ENCODE data around the gene CYLC2. TPM values are rescaled to one million over a fixed set of nuclear protein-coding genes. Genes with fewer than 3 reads are reported as not detected.

Gene CYLC2
- total RNA-seq, 1 donor from 2014 or later = not detected

DNA sequence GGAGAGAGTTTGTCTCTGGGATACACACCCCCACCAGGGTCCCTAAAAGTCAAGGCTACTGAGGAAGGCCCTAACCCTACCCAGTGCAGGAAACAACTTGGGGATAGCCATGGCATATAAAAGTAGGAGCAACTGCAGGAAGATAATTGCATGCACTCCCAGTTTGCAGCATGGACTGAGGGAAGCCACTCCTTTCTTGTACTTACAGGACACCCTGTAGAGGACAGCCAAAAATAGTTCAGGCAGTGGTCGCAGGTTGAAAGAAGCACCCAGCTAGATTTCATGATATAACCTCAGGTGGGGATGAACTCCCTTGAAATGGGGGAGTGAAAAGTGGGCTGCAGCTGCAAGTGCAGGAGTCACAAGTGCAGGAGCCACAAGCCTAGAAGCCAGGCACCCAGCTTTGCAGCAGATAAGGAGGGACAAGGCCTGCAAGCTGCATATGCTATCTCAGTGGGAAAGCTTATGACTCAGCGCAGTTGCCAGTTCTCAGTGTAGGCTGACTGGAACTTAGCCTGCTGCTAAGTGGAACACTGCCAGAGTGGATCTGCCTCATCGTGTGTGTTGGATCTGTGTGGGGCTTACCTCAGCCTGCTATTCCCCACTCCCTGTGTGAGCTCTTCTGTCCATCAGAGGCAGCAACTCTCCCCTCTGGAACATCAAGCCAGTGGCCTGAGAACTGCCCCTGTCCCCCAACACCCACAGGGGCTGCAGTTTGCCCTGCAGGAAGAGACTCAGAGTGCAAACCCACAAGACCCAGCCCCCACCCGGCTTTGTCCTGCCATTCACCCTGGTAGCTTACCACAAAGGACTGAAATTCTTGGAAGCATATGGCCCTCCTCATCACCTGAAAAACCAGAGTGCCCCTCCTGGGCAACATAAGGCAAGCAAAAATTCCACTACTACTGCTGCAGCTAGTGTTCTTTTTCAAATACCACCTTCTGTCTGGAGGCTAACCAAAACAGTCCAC is 42.7 kb downstream of the CYLC2 start:
- no peak overlapping the region for H3K4me2 ChIP-seq
- H3K4me1 ChIP-seq = no peaks in the 10 kb centered on the region
- H3K9me3 Mint-ChIP-seq = no peaks in the 10 kb centered on the region
- no peak overlapping the region for H3K27ac Mint-ChIP-seq
- no peak overlapping the region for H3K9ac ChIP-seq
- no peaks in the 10 kb centered on the region for H3K27me3 ChIP-seq
- H3K27ac ChIP-seq = no peak overlapping the region
- H3K4me3 Mint-ChIP-seq = no peak overlapping the region
- H3K4me3 ChIP-seq = no peak overlapping the region
- no peaks in the 10 kb centered on the region for H3K4me1 Mint-ChIP-seq
- no peak for TF ChIP-seq EZH2phosphoT487 (IDR thresholded peaks at IDR 0.05)
- no peak for TF ChIP-seq CTCF (IDR thresholded peaks at IDR 0.05)
- no peak for TF ChIP-seq EZH2 (IDR thresholded peaks at IDR 0.05)
- no peaks in the 10 kb centered on the region for H3K9me3 ChIP-seq (ENCODE audit: low read depth)
- peaks cover 5% of the 10 kb centered on the region for H3K27me3 Mint-ChIP-seq (ENCODE audit: insufficient read depth, low read depth)
- no peak for DNase-seq (ENCODE audit: low spot score)
- H3K36me3 ChIP-seq = no peaks in the 10 kb centered on the region
- no peaks in the 10 kb centered on the region for H3K79me2 ChIP-seq (ENCODE audit: low read depth)
- no peaks in the 10 kb centered on the region for H4K20me1 ChIP-seq (ENCODE audit: low read depth)
- no peak overlapping the region for H2AFZ ChIP-seq (replicated peaks)
- no peaks in the 10 kb centered on the region for H3F3A ChIP-seq (ENCODE audit: low read depth)
- H3K36me3 Mint-ChIP-seq = no peaks in the 10 kb centered on the region

DNA sequence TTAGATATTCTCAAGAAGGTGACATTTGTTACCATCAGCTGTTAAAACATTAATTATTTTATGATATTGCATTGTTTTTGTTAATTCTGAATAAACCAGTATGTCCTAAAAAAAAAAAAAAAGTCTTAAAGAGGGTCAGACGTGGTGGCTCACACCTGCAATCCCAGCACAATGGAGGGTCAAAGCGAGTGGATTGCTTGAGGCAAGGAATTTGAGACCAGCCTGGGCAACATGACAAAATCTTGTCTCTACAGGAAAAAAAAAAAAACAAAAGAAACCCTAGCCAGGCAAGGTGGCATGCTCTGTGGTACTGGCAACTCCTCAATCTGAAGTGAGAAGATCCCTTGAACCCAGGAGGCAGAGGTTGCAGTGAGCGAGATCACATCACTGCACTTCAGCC is 46.8 kb downstream of the CYLC2 start:
- Histone ChIP-seq H2AFZ (replicated peaks) (no peak overlapping the region), H3K4me2 (no peak overlapping the region), H3K27me3 (no peaks in the 10 kb centered on the region), H3K4me1 (no peaks in the 10 kb centered on the region), H3K9me3 (ENCODE audit: low read depth) (peaks cover 7% of the 10 kb centered on the region), H3K79me2 (ENCODE audit: low read depth) (no peaks in the 10 kb centered on the region), H3K36me3 (no peaks in the 10 kb centered on the region), H3K9ac (no peak overlapping the region), H3K27ac (no peak overlapping the region), H3F3A (ENCODE audit: low read depth) (no peaks in the 10 kb centered on the region), H4K20me1 (ENCODE audit: low read depth) (no peaks in the 10 kb centered on the region), H3K4me3 (no peak overlapping the region)
- DNase-seq (ENCODE audit: low spot score) = no peak
- TF ChIP-seq CTCF (IDR thresholded peaks at IDR 0.05) = no peak
- no peak for TF ChIP-seq EZH2 (IDR thresholded peaks at IDR 0.05)
- TF ChIP-seq EZH2phosphoT487 (IDR thresholded peaks at IDR 0.05) = no peak
- Mint-ChIP-seq H3K9me3 (no peaks in the 10 kb centered on the region), H3K27me3 (ENCODE audit: insufficient read depth, low read depth) (peaks cover 5% of the 10 kb centered on the region), H3K4me1 (no peaks in the 10 kb centered on the region), H3K27ac (no peak overlapping the region), H3K36me3 (no peaks in the 10 kb centered on the region), H3K4me3 (no peak overlapping the region)

Small RNAs within 50 kb of the gene (small RNA-seq; reads per million reads assigned to genes)
- not detected for gene AL589823.1

Measured in neural progenitor cell (in vitro differentiated cells).